Psoas muscle (tissue), 8 donors: ENCODE data around the gene GRM2. TPM values are rescaled to one million over a fixed set of nuclear protein-coding genes. Genes with fewer than 3 reads are reported as not detected.

ENCODE experiments used
- ATAC-seq, 4 donors: fragments of 200-7000 bp; cut with Tn5 transposase; one replicate each; pipeline ENCODE4 v1.9.1; 2020; ENCODE audit warnings: moderate library complexity in 3 of 4, mild to moderate bottlenecking in 2 of 4
- DNase-seq, 2 donors: peaks; one replicate each; pipeline ENCODE4 v3.0.0-alpha.2; 2020
- H3K27ac ChIP-seq: fragments of 200-600 bp; one replicate; pipeline ENCODE4 v1.8.0; 2022
- H3K27me3 ChIP-seq, 3 donors: fragments of 200-600 bp in 1 of 3; one replicate each; pipeline versions ENCODE4 v1.6.1 to v1.8.0; 2013 to 2022; ENCODE audit warnings: low read length in 2 of 3, mild to moderate bottlenecking in 2 of 3, moderate library complexity in 1 of 3; ENCODE audit not compliant: insufficient read depth in 3 of 3
- H3K36me3 ChIP-seq, 2 donors: fragments of 200-600 bp in 1 of 2; one replicate each; pipeline versions ENCODE4 v1.6.1 to v1.8.0; 2013 to 2022; ENCODE audit warnings: low read depth in 1 of 2, mild to moderate bottlenecking in 1 of 2, moderate library complexity in 1 of 2; ENCODE audit not compliant: insufficient read depth in 1 of 2
- H3K4me1 ChIP-seq: fragments of 200-600 bp; one replicate; pipeline ENCODE4 v1.8.0; 2022
- H3K4me3 ChIP-seq: fragments of 200-600 bp; one replicate; pipeline ENCODE4 v1.8.0; 2022; ENCODE audit warnings: mild to moderate bottlenecking
- H3K9me3 ChIP-seq: fragments of 200-600 bp; one replicate; pipeline ENCODE4 v1.8.0; 2022
- CTCF ChIP-seq: fragments of 200-600 bp; IDR thresholded peaks from one replicate; pipeline ENCODE4 v1.8.0; 2022; ENCODE audit warnings: antibody characterized with exemption
- WGBS, 3 donors: extraction: QIAGEN DNeasy Blood & Tissue Kit; methylation state at CpG; one replicate each; pipeline versions ENCODE4 v1.1.6 to v1.1.7; 2013; 5-methylcytosine and 5-hydroxymethylcytosine counted together
- intact Hi-C, 2 donors: fragments of 100-400 bp; cut with DNase I; formaldehyde crosslinking; loops; one replicate each; pipeline versions ENCODE4 v1.11.0 to v1.14.2; 2022
- polyA plus RNA-seq, 3 donors: library from polyadenylated mRNA; stranded (reverse); fragments of 200-250 nt; gene quantifications; one replicate each; pipeline ENCODE4 v1.2.3, GENCODE V29; 2013
- total RNA-seq, 4 donors: library from RNA; stranded (reverse); fragmentation: NEBNext Ultra II Directional in 2 of 4; extraction: Animal tissue kit (Norgen Biotek cat#: 25700) in 2 of 4; gene quantifications; one replicate each; pipeline versions ENCODE4 v1.2.1 to v1.2.4, GENCODE V29; 2021 to 2023
- donor health status: healthy with polysubstance abuse.
- donor health status: DM: no; HTN: no; CAD: no; lungs with moderate emphysema.
- donor health status: Bipolar disorder and iron deficiency.
- donor health status: healthy.
- donor health status: DM: yes; HTN: yes; CAD: no.
- donor health status: DM: no; HTN: no; CAD: no.
- donor health status: DM: no; HTN: no; CAD: no.
- donor health status: DM: yes; HTN: yes; CAD: no.

Gene GRM2
- total and polyA plus RNA-seq, 7 donors: 0.09 to 0.58 (median 0.15) TPM

- peaks cover 35% of the 10 kb centered on the region for H3K4me1 ChIP-seq
- intact Hi-C loops: loop anchor here in 1 of 2 donors (10.0 kb wide), 1 partner anchor 285 kb away; the partner anchor contains the start of gene RBM15B
Measured at GRCh38 chr3:51679318-51679717, 27.6 kb upstream of the GRM2 start.

GRCh38 chr3:51679777-51680176 is 27.1 kb upstream of the GRM2 start:
- no peak for TF ChIP-seq CTCF
- DNase-seq: peak in 1 of 2 donors; percentile 12
- Histone ChIP-seq H3K36me3 (peaks cover 0 to 58% of the 10 kb centered on the region in 2 donors), H3K4me1 (peaks cover 35% of the 10 kb centered on the region), H3K27ac (no peak overlapping the region), H3K9me3 (no peaks in the 10 kb centered on the region), H3K4me3 (no peak overlapping the region), H3K27me3 (no peaks in the 10 kb centered on the region)
- WGBS, 3 donors: 76 to 89% (median 85%) methylated on average over 7 of the region's 7 CpGs
- intact Hi-C loops: loop anchor here in 1 of 2 donors (10.0 kb wide), 1 partner anchor 285 kb away; the partner anchor contains the start of gene RBM15B
- ATAC-seq: no peak

More at GRCh38 chr3:51679318-51679717, 27.6 kb upstream of the GRM2 start:
- Histone ChIP-seq H3K9me3 (no peaks in the 10 kb centered on the region), H3K27me3 (no peaks in the 10 kb centered on the region), H3K36me3 (peaks cover 0 to 58% of the 10 kb centered on the region in 2 donors), H3K4me3 (no peak overlapping the region), H3K27ac (no peak overlapping the region)
- DNase-seq: peak in 1 of 2 donors; percentile 1
- TF ChIP-seq CTCF: no peak
- no peak for ATAC-seq
- WGBS, 3 donors: 93 to 96% (median 95%) methylated on average over 4 of the region's 4 CpGs

GRCh38 chr3:51680196-51680595 is 26.7 kb upstream of the GRM2 start:
- Histone ChIP-seq H3K27ac (no peak overlapping the region), H3K4me3 (no peak overlapping the region), H3K9me3 (no peaks in the 10 kb centered on the region), H3K27me3 (no peaks in the 10 kb centered on the region), H3K36me3 (peaks cover 0 to 58% of the 10 kb centered on the region in 2 donors), H3K4me1 (peaks cover 36% of the 10 kb centered on the region)
- DNase-seq (peak in 1 of 2 donors; percentile 28), ATAC-seq (no peak)
- 82 to 86% (median 82%) methylated on average over 6 of the region's 6 CpGs for WGBS, 3 donors
- no peak for TF ChIP-seq CTCF
- intact Hi-C loops: no loop called here

- Histone ChIP-seq H3K9me3 (no peaks in the 10 kb centered on the region), H3K4me3 (no peak overlapping the region), H3K4me1 (peaks cover 36% of the 10 kb centered on the region), H3K36me3 (peaks cover 0 to 61% of the 10 kb centered on the region in 2 donors), H3K27me3 (no peaks in the 10 kb centered on the region), H3K27ac (no peak overlapping the region)
- DNase-seq: peak in 1 of 2 donors; percentile 39
- no peak for TF ChIP-seq CTCF
- no peak for ATAC-seq
- 82 to 90% (median 89%) methylated on average over 2 of the region's 2 CpGs for WGBS, 3 donors
- intact Hi-C loops: no loop called here
Measured at GRCh38 chr3:51680663-51681230, 26.1 kb upstream of the GRM2 start.

- H3K27me3 ChIP-seq: no peaks in the 10 kb centered on the region
- peak overlapping the region; percentile 46 for H3K27ac ChIP-seq
- intact Hi-C loops: no loop called here
- H3K4me1 ChIP-seq: peaks cover 42% of the 10 kb centered on the region
- TF ChIP-seq CTCF: no peak
- H3K36me3 ChIP-seq: peaks cover 0 to 58% of the 10 kb centered on the region in 2 donors
- ATAC-seq (peak in 1 of 4 donors; percentile 18), DNase-seq (peak in 1 of 2 donors; percentile 59)
- H3K9me3 ChIP-seq: no peaks in the 10 kb centered on the region
- no peak overlapping the region for H3K4me3 ChIP-seq
- WGBS, 3 donors: 51 to 78% (median 70%) methylated on average over 2 to 3 of the region's 3 CpGs
Measured at GRCh38 chr3:51681453-51681852, 25.4 kb upstream of the GRM2 start.
